ENCODE results near the gene GNAQ. TPM values are rescaled to one million over a fixed set of nuclear protein-coding genes. Genes with fewer than 3 reads are reported as not detected.
A peak's percentile ranks its signal among the peaks of the same experiment; 100 is the strongest.

Gene GNAQ
- total and polyA plus RNA-seq, 2 of the 13 experiments (the other 11 are each of a cell fraction or from before 2014, with no cell fraction given): 16.5 to 17.7 TPM

- TF ChIP-seq AFF4 (CRISPR knock-in tag; IDR thresholded peaks at IDR 0.05) (no peak), NFIB (CRISPR knock-in tag; IDR thresholded peaks at IDR 0.05; ENCODE audit: borderline replicate concordance) (no peak), ONECUT2 (CRISPR knock-in tag; IDR thresholded peaks at IDR 0.05) (no peak), TCF7 (IDR thresholded peaks at IDR 0.05; ENCODE audit: low read depth) (peak; percentile 37; the same call in 1 of the 2 replicates), NONO (IDR thresholded peaks at IDR 0.05) (no peak), NONO (CRISPR knock-in tag; conservative IDR thresholded peaks at IDR 0.05) (no peak), SIN3A (IDR thresholded peaks at IDR 0.05; ENCODE audit: borderline replicate concordance, low read depth, low read length) (no peak), ZNF740 (CRISPR knock-in tag; IDR thresholded peaks at IDR 0.05) (no peak), HOXA5 (CRISPR knock-in tag; IDR thresholded peaks at IDR 0.05) (no peak), ZNF343 (CRISPR knock-in tag; IDR thresholded peaks at IDR 0.05) (no peak), TARDBP (CRISPR knock-in tag; IDR thresholded peaks at IDR 0.05) (no peak; the same call in 1 of the 2 replicates), HOXA7 (CRISPR knock-in tag; IDR thresholded peaks at IDR 0.05) (no peak), ZBTB21 (CRISPR knock-in tag; IDR thresholded peaks at IDR 0.05) (peak; percentile 23; the same call in 1 of the 2 replicates), ZNF280D (CRISPR knock-in tag; IDR thresholded peaks at IDR 0.05) (no peak), ZNF580 (CRISPR knock-in tag; IDR thresholded peaks at IDR 0.05; ENCODE audit: borderline replicate concordance, low read depth) (0 out of 2 replicates have a peak, but pooled peaks have one; percentile 31), PHF20 (CRISPR knock-in tag; IDR thresholded peaks at IDR 0.05) (no peak), ZNF687 (CRISPR knock-in tag; IDR thresholded peaks at IDR 0.05) (no peak)
Observed at GRCh38 chr9:77807846-77808750, 223.5 kb downstream of the GNAQ start (continued).

Data from HepG2 (cell line).